Mesendoderm (in vitro differentiated cells): ENCODE measurements around the gene PPP1R14B.

Source experiments
- DNase-seq: peaks from one replicate; pipeline ENCODE4 v3.0.0; 2013
- H2AK5ac ChIP-seq: 2 replicates; pipeline ENCODE4 v1.6.1; 2013; ENCODE audit warnings: low read length, inconsistent platforms
- H2BK120ac ChIP-seq: 2 replicates; pipeline ENCODE4 v1.6.1; 2013; ENCODE audit warnings: low read depth, mild to moderate bottlenecking, low read length, moderate library complexity, mixed read lengths
- H2BK15ac ChIP-seq: replicated peaks from 2 replicates; pipeline ENCODE4 v1.6.1; 2013; ENCODE audit warnings: low read depth, mild to moderate bottlenecking, moderate library complexity
- H2BK5ac ChIP-seq: 2 replicates; pipeline ENCODE4 v1.6.1; 2013; ENCODE audit warnings: low read length, inconsistent platforms
- H3K18ac ChIP-seq: 2 replicates; pipeline ENCODE4 v1.6.1; 2013; ENCODE audit warnings: mild to moderate bottlenecking, low read length, mixed read lengths
- H3K23ac ChIP-seq: one replicate; pipeline ENCODE4 v1.6.1; 2013; ENCODE audit warnings: low read length
- H3K27ac ChIP-seq: 2 replicates; pipeline ENCODE4 v1.5.1; 2013; ENCODE audit warnings: low read depth, mild to moderate bottlenecking, inconsistent platforms, low read length, moderate library complexity
- H3K27me3 ChIP-seq: 2 replicates; pipeline ENCODE4 v1.6.1; 2013; ENCODE audit warnings: low read length, control low read depth, mild to moderate bottlenecking, inconsistent platforms; ENCODE audit not compliant: insufficient read depth, poor library complexity
- H3K36me3 ChIP-seq: 2 replicates; pipeline ENCODE4 v1.6.1; 2013; ENCODE audit warnings: low read length, inconsistent platforms; ENCODE audit not compliant: control insufficient read depth, insufficient read depth
- H3K4ac ChIP-seq: one replicate; pipeline ENCODE4 v1.6.1; 2013; ENCODE audit warnings: low read depth, mild to moderate bottlenecking, low read length, moderate library complexity
- H3K4me1 ChIP-seq: 2 replicates; pipeline ENCODE4 v1.6.1; 2013; ENCODE audit warnings: low read depth, low read length, inconsistent platforms; ENCODE audit not compliant: control insufficient read depth
- H3K4me2 ChIP-seq: 2 replicates; pipeline ENCODE4 v1.6.1; 2013; ENCODE audit warnings: low read length
- H3K4me3 ChIP-seq: 2 replicates; pipeline ENCODE4 v1.5.1; 2013; ENCODE audit warnings: mild to moderate bottlenecking, low read length
- H3K56ac ChIP-seq: one replicate; pipeline ENCODE4 v1.6.1; 2013; ENCODE audit warnings: low read length
- H3K79me1 ChIP-seq: 2 replicates; pipeline ENCODE4 v1.6.1; 2013; ENCODE audit warnings: low read length, inconsistent platforms
- H3K79me2 ChIP-seq: 2 replicates; pipeline ENCODE4 v1.6.1; 2013; ENCODE audit warnings: mild to moderate bottlenecking, low read length; ENCODE audit not compliant: control insufficient read depth, insufficient read depth
- H3K9ac ChIP-seq: 2 replicates; pipeline ENCODE4 v1.6.1; 2013; ENCODE audit warnings: low read length, inconsistent platforms
- H4K5ac ChIP-seq: one replicate; pipeline ENCODE4 v1.6.1; 2013; ENCODE audit warnings: low read length
- H4K8ac ChIP-seq: one replicate; pipeline ENCODE4 v1.6.1; 2013; ENCODE audit warnings: low read depth, mild to moderate bottlenecking, control low read depth, low read length, moderate library complexity
- WGBS: extraction: QIAGEN DNeasy Blood & Tissue Kit; methylation state at CpG from one replicate; pipeline ENCODE4 v1.1.7; 2013; ENCODE audit warnings: low lambda C conversion rate, missing lambda C conversion rate; ENCODE audit not compliant: insufficient coverage; ENCODE audit errors: extremely low coverage; 5-methylcytosine and 5-hydroxymethylcytosine counted together

The PPP1R14B gene

DNA sequence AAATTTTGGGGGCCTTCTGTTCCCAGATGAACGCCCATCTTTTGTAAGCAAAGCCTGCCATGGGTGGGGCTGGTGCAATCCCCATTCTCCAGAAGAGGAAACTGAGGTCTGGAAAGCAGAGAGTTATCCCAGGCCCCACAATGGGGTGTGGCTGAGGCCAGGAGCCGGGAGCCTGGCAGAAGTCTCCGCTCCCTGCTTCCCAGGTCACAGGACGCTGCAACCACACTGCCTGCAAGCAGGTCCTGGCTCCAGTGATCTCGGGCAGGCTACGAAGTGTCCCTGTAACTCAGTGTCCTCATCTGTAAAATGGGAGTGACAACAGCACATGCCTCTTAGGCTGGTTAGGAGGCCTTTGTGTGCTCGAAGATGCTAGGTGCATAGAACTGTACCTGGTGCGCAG lies 6.3 kb upstream of the PPP1R14B start:
- Histone ChIP-seq H3K36me3 (peaks cover 5% of the 10 kb centered on the region), H3K27ac (no peak overlapping the region), H4K8ac (no peak overlapping the region), H2AK5ac (no peak overlapping the region), H3K79me2 (peaks cover 12% of the 10 kb centered on the region), H2BK5ac (no peak overlapping the region), H3K27me3 (no peaks in the 10 kb centered on the region), H3K79me1 (peaks cover 13% of the 10 kb centered on the region), H3K4me1 (peaks cover 10% of the 10 kb centered on the region), H3K4ac (no peak overlapping the region), H3K4me2 (no peak overlapping the region), H2BK120ac (no peak overlapping the region), H3K4me3 (no peak overlapping the region), H3K9ac (no peak overlapping the region), H3K56ac (peak overlapping the region; percentile 38), H3K18ac (no peak overlapping the region), H2BK15ac (no peak overlapping the region), H4K5ac (no peak overlapping the region), H3K23ac (no peak overlapping the region)
- no peak for DNase-seq
- WGBS: no CpG with 5 or more reads among the region's 8 CpGs

DNA sequence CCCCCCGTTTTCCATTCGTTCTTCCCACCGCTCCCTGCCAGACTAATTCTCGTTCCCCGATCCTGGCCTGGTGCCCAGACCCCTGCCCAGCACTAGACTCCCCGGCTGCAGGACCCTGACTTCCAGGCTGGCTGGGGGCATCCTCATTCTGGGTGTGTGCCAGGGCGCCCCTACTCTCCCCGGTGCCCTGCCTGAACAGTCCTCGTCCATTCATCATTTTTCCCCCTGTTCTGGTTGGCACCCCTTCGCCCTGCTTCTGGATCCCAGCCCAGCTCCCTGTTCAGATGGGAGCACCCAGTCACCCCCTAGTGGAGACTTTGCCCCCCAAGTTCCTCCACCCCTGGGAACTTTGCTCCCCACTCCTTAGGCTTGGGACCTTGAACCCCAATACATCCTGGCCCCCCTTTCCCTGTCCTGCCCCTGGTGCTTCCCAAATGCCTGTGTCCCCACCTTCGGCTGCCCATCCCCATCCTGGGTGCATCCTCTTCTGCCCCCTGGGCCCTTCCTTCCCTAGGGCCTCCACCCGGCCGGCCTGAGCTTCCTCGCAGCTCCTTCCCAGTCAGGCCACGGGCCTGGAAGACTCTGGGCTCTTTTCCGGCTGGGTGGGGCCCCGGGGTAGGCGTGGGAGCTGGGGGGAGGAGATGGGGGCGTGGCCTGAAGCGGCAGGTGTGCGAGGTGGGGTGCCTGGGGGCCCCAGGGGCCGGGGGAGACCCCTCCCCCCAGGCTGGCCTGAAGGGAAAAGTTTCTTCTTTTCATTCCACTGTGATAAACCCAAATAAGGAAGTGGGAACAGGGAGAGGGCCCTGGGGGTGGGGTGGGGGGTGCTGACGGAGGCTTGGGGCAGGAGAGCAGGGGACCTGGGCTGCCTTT lies 5.5 kb upstream of the PPP1R14B start:
- no peak overlapping the region for H3K27ac ChIP-seq
- no peak overlapping the region for H2BK15ac ChIP-seq
- peak overlapping the region; percentile 16 for H3K18ac ChIP-seq
- H3K79me1 ChIP-seq: peaks cover 13% of the 10 kb centered on the region
- no CpG with 5 or more reads among the region's 23 CpGs for WGBS
- H3K23ac ChIP-seq: peak overlapping the region; percentile 57
- peaks cover 12% of the 10 kb centered on the region for H3K4me1 ChIP-seq
- peak overlapping the region; percentile 95 for H3K9ac ChIP-seq
- H3K27me3 ChIP-seq: no peaks in the 10 kb centered on the region
- peak overlapping the region; percentile 59 for H2AK5ac ChIP-seq
- peak overlapping the region; percentile 94 for H3K56ac ChIP-seq
- peaks cover 5% of the 10 kb centered on the region for H3K36me3 ChIP-seq
- H3K79me2 ChIP-seq: peaks cover 12% of the 10 kb centered on the region
- H3K4me3 ChIP-seq: peak overlapping the region; percentile 82
- no peak overlapping the region for H2BK120ac ChIP-seq
- no peak overlapping the region for H2BK5ac ChIP-seq
- peak; percentile 54 for DNase-seq
- no peak overlapping the region for H4K8ac ChIP-seq
- H4K5ac ChIP-seq: no peak overlapping the region
- H3K4ac ChIP-seq: peak overlapping the region; percentile 21
- H3K4me2 ChIP-seq: peak overlapping the region; percentile 82

DNA sequence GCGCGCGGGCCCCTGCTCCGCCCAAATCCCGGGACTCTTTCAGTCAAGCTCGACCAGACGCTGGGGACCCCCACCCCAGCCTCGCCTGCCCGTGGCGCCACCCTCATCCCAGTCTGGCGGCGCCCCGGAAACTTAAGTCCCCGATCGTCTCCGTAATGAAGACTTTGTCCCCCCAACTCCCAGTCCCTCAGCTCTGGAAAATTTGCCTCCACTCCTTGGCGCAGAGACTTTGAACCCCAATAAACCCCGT lies 4.9 kb upstream of the PPP1R14B start:
- Histone ChIP-seq H2AK5ac (no peak overlapping the region), H4K5ac (no peak overlapping the region), H3K23ac (peak overlapping the region; percentile 57), H4K8ac (no peak overlapping the region), H3K79me1 (peaks cover 13% of the 10 kb centered on the region), H3K56ac (peak overlapping the region; percentile 94), H3K9ac (peak overlapping the region; percentile 95), H3K4me2 (peak overlapping the region; percentile 82), H3K36me3 (peaks cover 5% of the 10 kb centered on the region), H3K4ac (peak overlapping the region; percentile 21), H3K4me3 (peak overlapping the region; percentile 82), H2BK15ac (no peak overlapping the region), H3K27ac (no peak overlapping the region), H2BK120ac (no peak overlapping the region), H2BK5ac (no peak overlapping the region), H3K4me1 (peaks cover 12% of the 10 kb centered on the region), H3K79me2 (peaks cover 12% of the 10 kb centered on the region), H3K27me3 (no peaks in the 10 kb centered on the region), H3K18ac (peak overlapping the region; percentile 16)
- WGBS: no CpG with 5 or more reads among the region's 18 CpGs
- DNase-seq: no peak

DNA sequence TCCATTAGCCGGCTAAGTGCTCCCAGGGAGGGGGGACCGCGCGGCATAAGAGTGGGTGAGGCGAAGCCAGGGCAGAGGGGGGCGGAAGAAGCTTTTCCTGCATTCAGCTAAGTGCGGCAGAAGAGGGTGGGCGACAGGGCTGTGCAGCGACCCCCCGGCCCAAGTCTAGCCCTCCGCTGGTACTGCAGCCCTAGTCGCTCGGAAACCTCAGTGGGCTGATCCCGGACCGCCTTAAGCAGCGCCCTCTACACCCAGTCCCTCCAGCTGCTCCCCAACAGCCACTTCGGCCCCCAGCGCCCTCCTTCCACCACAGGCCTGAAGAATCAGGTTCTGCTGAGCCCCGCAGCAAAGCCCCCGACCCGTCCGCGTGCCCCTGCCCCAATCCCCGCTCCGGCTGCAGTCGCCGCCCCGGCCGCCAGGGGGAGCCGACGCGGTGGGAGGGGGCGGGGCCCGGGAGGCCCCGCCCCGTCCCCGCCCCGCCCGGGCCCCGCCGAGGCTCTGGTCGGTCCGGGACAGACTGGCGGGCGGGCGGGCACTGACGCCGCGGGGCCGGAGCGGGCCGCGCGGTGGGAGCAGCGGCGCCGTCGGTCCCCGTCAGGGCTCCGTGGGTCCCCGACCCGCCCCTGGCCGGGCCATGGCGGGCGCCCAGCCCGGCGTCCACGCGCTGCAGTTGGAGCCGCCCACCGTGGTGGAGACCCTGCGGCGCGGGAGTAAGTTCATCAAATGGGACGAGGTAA lies 4.4 kb upstream of the PPP1R14B start, which contains the start of gene PLCB3:
Gene PLCB3 (plus strand): TSS at position 515 of the 737 bp plus-strand sequence. CDS start 120 bp downstream, at position 635.
- peak within 1 kb of the TSS; percentile 57 for H3K23ac ChIP-seq
- peak within 1 kb of the TSS; percentile 82 for H3K4me2 ChIP-seq
- peak within 1 kb of the TSS; percentile 75 for H3K4ac ChIP-seq
- no peak within 1 kb of the TSS for H2BK120ac ChIP-seq
- H3K79me2 ChIP-seq: peaks cover 14% of the 10 kb centered on the region
- H2BK15ac ChIP-seq: no peak within 1 kb of the TSS
- WGBS: no CpG with 5 or more reads among the region's 75 CpGs
- H3K4me3 ChIP-seq: peak within 1 kb of the TSS; percentile 82
- no peak within 1 kb of the TSS for H4K5ac ChIP-seq
- H3K4me1 ChIP-seq: peaks cover 12% of the 10 kb centered on the region
- H3K18ac ChIP-seq: peak within 1 kb of the TSS; percentile 85
- H3K27me3 ChIP-seq: no peaks in the 10 kb centered on the region
- H4K8ac ChIP-seq: no peak within 1 kb of the TSS
- H3K79me1 ChIP-seq: peaks cover 13% of the 10 kb centered on the region
- H3K27ac ChIP-seq: peak within 1 kb of the TSS; percentile 68
- peaks cover 4% of the 10 kb centered on the region for H3K36me3 ChIP-seq
- peak within 1 kb of the TSS; percentile 95 for H3K9ac ChIP-seq
- H2AK5ac ChIP-seq: peak within 1 kb of the TSS; percentile 59
- peak; percentile 53 for DNase-seq
- no peak within 1 kb of the TSS for H2BK5ac ChIP-seq
- peak within 1 kb of the TSS; percentile 94 for H3K56ac ChIP-seq

DNA sequence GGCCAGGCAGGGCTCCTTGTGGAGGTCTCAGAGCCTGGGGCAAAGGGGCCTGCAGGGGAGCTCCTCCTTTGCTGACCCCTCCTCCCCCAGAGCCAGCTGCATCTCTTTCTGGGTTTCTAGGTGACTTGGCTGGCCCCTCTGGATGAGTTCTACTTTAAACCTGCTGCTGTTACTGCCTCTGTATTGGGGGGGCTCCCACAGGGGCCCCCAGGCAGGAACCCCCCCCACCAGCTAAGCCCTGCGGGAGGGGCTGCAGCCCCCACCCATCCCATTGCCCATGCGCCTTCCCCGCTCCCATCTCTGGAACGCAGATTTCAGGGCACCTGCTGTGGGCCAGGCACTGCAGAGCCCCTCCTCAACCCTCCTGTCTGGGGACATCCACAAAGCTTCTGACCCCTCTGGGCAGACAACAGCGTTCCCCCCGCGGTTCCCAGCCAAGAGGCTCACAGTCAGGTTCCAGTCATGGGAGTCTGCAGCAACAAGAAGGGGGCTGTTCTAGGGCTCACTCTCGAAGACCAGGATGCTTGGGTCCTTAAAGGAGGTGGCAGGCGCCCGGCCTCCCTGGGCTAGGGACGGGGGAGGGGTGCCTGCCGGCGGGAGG lies 3.8 kb upstream of the PPP1R14B start:
- peaks cover 12% of the 10 kb centered on the region for H3K4me1 ChIP-seq
- H3K79me2 ChIP-seq: peaks cover 20% of the 10 kb centered on the region
- H2AK5ac ChIP-seq: no peak overlapping the region
- no peak overlapping the region for H4K8ac ChIP-seq
- H3K36me3 ChIP-seq: peaks cover 4% of the 10 kb centered on the region
- H3K4me2 ChIP-seq: peak overlapping the region; percentile 65
- H3K18ac ChIP-seq: peak overlapping the region; percentile 85
- H3K56ac ChIP-seq: peak overlapping the region; percentile 91
- no peak overlapping the region for H2BK120ac ChIP-seq
- H3K4me3 ChIP-seq: no peak overlapping the region
- DNase-seq: no peak
- no peak overlapping the region for H4K5ac ChIP-seq
- peak overlapping the region; percentile 81 for H3K9ac ChIP-seq
- no peak overlapping the region for H3K4ac ChIP-seq
- no peak overlapping the region for H2BK15ac ChIP-seq
- no peak overlapping the region for H3K27ac ChIP-seq
- H3K23ac ChIP-seq: no peak overlapping the region
- WGBS: no CpG with 5 or more reads among the region's 13 CpGs
- H3K79me1 ChIP-seq: peaks cover 13% of the 10 kb centered on the region
- H2BK5ac ChIP-seq: no peak overlapping the region
- H3K27me3 ChIP-seq: no peaks in the 10 kb centered on the region
